Activated CD4-positive, alpha-beta T cell treated with anti-CD3 and anti-CD28 coated beads, Interleukin-10, Interleukin-2, amounts not matched to agents 100 ng/mL and 50 ng/mL, durations not matched to agents 16 hours and 8 hours (primary cell): ENCODE data around the gene CYP46A1.
"Not testable (repeated sequence)": the region's sequence is repeated elsewhere in the genome, so short reads cannot be mapped to it uniquely, and the experiment has no call there.

ENCODE experiments used
- DNase-seq: peaks from one replicate; pipeline ENCODE4 v3.0.0-alpha.2; 2020

The CYP46A1 gene

GRCh38 chr14:99683619-99684409 is at the start of gene CYP46A1:
CYP46A1 (plus strand) TSS chr14:99684298; CDS start chr14:99684418, 120 bp downstream.
- peak; percentile 100 for DNase-seq

GRCh38 chr14:99634443-99634842 is 49.7 kb upstream of the CYP46A1 start:
- DNase-seq: no peak

- no peak for DNase-seq
Observed at GRCh38 chr14:99635116-99635515, 49.0 kb upstream of the CYP46A1 start.

GRCh38 chr14:99636487-99636886 is 47.6 kb upstream of the CYP46A1 start:
- no peak for DNase-seq

- DNase-seq: no peak
Observed at GRCh38 chr14:99637624-99638023, 46.5 kb upstream of the CYP46A1 start.

- not testable (repeated sequence) for DNase-seq
Observed at GRCh38 chr14:99642771-99643170, 41.3 kb upstream of the CYP46A1 start.

- DNase-seq: no peak
Observed at GRCh38 chr14:99643343-99643742, 40.8 kb upstream of the CYP46A1 start.

- DNase-seq: no peak
Observed at GRCh38 chr14:99644035-99644587, 40.0 kb upstream of the CYP46A1 start.

- no peak for DNase-seq
Observed at GRCh38 chr14:99644723-99645544, 39.2 kb upstream of the CYP46A1 start, which contains the start of gene HHIPL1. HHIPL1 (plus strand) TSS chr14:99645129; CDS start chr14:99645208, 79 bp downstream.

- DNase-seq: no peak
Observed at GRCh38 chr14:99645545-99646505, 38.3 kb upstream of the CYP46A1 start.

- DNase-seq: no peak
Observed at GRCh38 chr14:99647411-99647810, 36.7 kb upstream of the CYP46A1 start.

- DNase-seq: no peak
Observed at GRCh38 chr14:99648027-99648784, 35.9 kb upstream of the CYP46A1 start.

GRCh38 chr14:99649219-99649618 is 34.9 kb upstream of the CYP46A1 start:
- no peak for DNase-seq

GRCh38 chr14:99649643-99650042 is 34.5 kb upstream of the CYP46A1 start:
- no peak for DNase-seq

GRCh38 chr14:99650189-99650588 is 33.9 kb upstream of the CYP46A1 start:
- no peak for DNase-seq

- DNase-seq: no peak
Observed at GRCh38 chr14:99651953-99652746, 31.9 kb upstream of the CYP46A1 start.

- DNase-seq: no peak
Observed at GRCh38 chr14:99654235-99654985, 29.7 kb upstream of the CYP46A1 start.

GRCh38 chr14:99655521-99655920 is 28.6 kb upstream of the CYP46A1 start:
- DNase-seq: no peak

- DNase-seq: no peak
Observed at GRCh38 chr14:99656171-99656570, 27.9 kb upstream of the CYP46A1 start.

- DNase-seq: no peak
Observed at GRCh38 chr14:99657645-99658155, 26.4 kb upstream of the CYP46A1 start.
